GM21360 (cell line): ENCODE results near the gene AIP.
"Not testable (repeated sequence)": the region's sequence is repeated elsewhere in the genome, so short reads cannot be mapped to it uniquely, and the experiment has no call there.

Source experiments
- ATAC-seq: cut with Tn5 transposase; IDR thresholded peaks from one replicate; pipeline ENCODE4 v1.9.1; 2021; ENCODE audit warnings: mild to moderate bottlenecking, moderate library complexity; ENCODE audit not compliant: unreplicated experiment

AIP gene

GRCh38 chr11:67468456-67468758 is 14.4 kb upstream of the AIP start:
- ATAC-seq, result no peak

- ATAC-seq, result peak; percentile 51
These were observed 13.9 kb upstream of the AIP start, which contains the start of gene TMEM134 for GRCh38 chr11:67468759-67469507. Gene TMEM134, minus strand, starts transcription at chr11:67469251. Its CDS starts 59 bp downstream, at chr11:67469192.

GRCh38 chr11:67469508-67469811 is 13.4 kb upstream of the AIP start:
- no peak for ATAC-seq

- ATAC-seq, result no peak
These were observed 12.4 kb upstream of the AIP start for GRCh38 chr11:67470337-67471002.

- ATAC-seq, result no peak
These were observed 9.9 kb upstream of the AIP start for GRCh38 chr11:67472882-67473281.

- ATAC-seq, result not testable (repeated sequence)
These were observed 6.1 kb upstream of the AIP start for GRCh38 chr11:67476692-67477091.

GRCh38 chr11:67477344-67478050 is 5.3 kb upstream of the AIP start:
- not testable (repeated sequence) for ATAC-seq

GRCh38 chr11:67482275-67482826 is 475 bp upstream of the AIP start:
- no peak for ATAC-seq

GRCh38 chr11:67483831-67484665 is 1.2 kb downstream of the AIP start:
- no peak for ATAC-seq

- ATAC-seq, result no peak
These were observed 2.1 kb downstream of the AIP start for GRCh38 chr11:67484847-67485311.

GRCh38 chr11:67485873-67486361 is 3.1 kb downstream of the AIP start:
- not testable (repeated sequence) for ATAC-seq

- ATAC-seq, result no peak
These were observed 3.8 kb downstream of the AIP start for GRCh38 chr11:67486481-67487195.

GRCh38 chr11:67489203-67489884 is 6.5 kb downstream of the AIP start:
- no peak for ATAC-seq

GRCh38 chr11:67489885-67490726 is 7.3 kb downstream of the AIP start:
- ATAC-seq, result no peak

- ATAC-seq, result no peak
These were observed 7.9 kb downstream of the AIP start for GRCh38 chr11:67490727-67491065.

GRCh38 chr11:67491276-67492068 is 8.6 kb downstream of the AIP start:
- ATAC-seq, result no peak

GRCh38 chr11:67492069-67492727 is 9.4 kb downstream of the AIP start:
- no peak for ATAC-seq
